ENCODE measurements around the gene HOXA10. TPM values are rescaled to one million over a fixed set of nuclear protein-coding genes. Genes with fewer than 3 reads are reported as not detected.

The HOXA10 gene
- total RNA-seq, 1 experiment from 2014 or later: 9.5 TPM

- POLR2A ChIA-PET: interaction anchor here (0.6 to 2.2 kb wide), 7 partner anchors 9 to 77 kb away, joined by 3 to 19 read pairs (median 3); no protein-coding TSS in a partner anchor
- Mint-ChIP-seq H3K9me3 (ENCODE audit: unreplicated experiment) (no peaks in the 10 kb centered on the region), H3K4me1 (ENCODE audit: low read depth, unreplicated experiment) (peaks cover 27% of the 10 kb centered on the region), H3K27me3 (ENCODE audit: insufficient read depth, unreplicated experiment) (no peaks in the 10 kb centered on the region), H3K36me3 (ENCODE audit: insufficient read depth, unreplicated experiment) (no peaks in the 10 kb centered on the region), H3K4me3 (ENCODE audit: unreplicated experiment) (peak overlapping the region; percentile 76), H3K27ac (ENCODE audit: unreplicated experiment) (peak overlapping the region; percentile 57)
- Histone ChIP-seq H3K4me1 (peaks cover 29% of the 10 kb centered on the region), H3K36me3 (ENCODE audit: control insufficient read depth, insufficient read depth, low read length) (no peaks in the 10 kb centered on the region), H3K9me3 (no peaks in the 10 kb centered on the region), H3K4me3 (ENCODE audit: low read depth, low read length) (peak overlapping the region; percentile 53), H3K27me3 (replicated peaks; ENCODE audit: control insufficient read depth, insufficient read depth, low read length) (no peaks in the 10 kb centered on the region)
- CTCF ChIA-PET: interaction anchor here (0.6 to 1.4 kb wide), 5 partner anchors 20 to 274 kb away, joined by 3 to 9 read pairs (median 3); partner anchors contain the start of gene HOXA7
- BruUV-seq (replicated peaks): TSS peak; percentile 46
- TF ChIP-seq CTCF (IDR thresholded peaks at IDR 0.05; ENCODE audit: insufficient read depth in 1 of 2, low read depth in 1 of 2, low read length in 1 of 2, severe bottlenecking in 1 of 2, unreplicated experiment in 1 of 2): no peak
- intact Hi-C loops (cut with micrococcal nuclease; ENCODE audit: unreplicated experiment): loop anchor here (2.0 kb wide), 1 partner anchor 17 kb away; no protein-coding TSS in a partner anchor
- DNase-seq: no peak
These were observed 42.7 kb downstream of the HOXA10 start for GRCh38 chr7:27131390-27131819.

GRCh38 chr7:27130540-27131389 lies 43.4 kb downstream of the HOXA10 start, which contains the start of gene HOXA4:
TSS of gene HOXA4 (minus strand) at chr7:27130757. CDS start at chr7:27130733, 24 bp downstream.
- H3K9me3 ChIP-seq: no peaks in the 10 kb centered on the region
- Mint-ChIP-seq H3K27me3 (ENCODE audit: insufficient read depth, unreplicated experiment) (no peaks in the 10 kb centered on the region), H3K4me3 (ENCODE audit: unreplicated experiment) (peak within 1 kb of the TSS; percentile 76), H3K27ac (ENCODE audit: unreplicated experiment) (peak within 1 kb of the TSS; percentile 57), H3K9me3 (ENCODE audit: unreplicated experiment) (no peaks in the 10 kb centered on the region), H3K4me1 (ENCODE audit: low read depth, unreplicated experiment) (peaks cover 33% of the 10 kb centered on the region), H3K36me3 (ENCODE audit: insufficient read depth, unreplicated experiment) (no peaks in the 10 kb centered on the region)
- H3K4me1 ChIP-seq: peaks cover 28% of the 10 kb centered on the region
- POLR2A ChIA-PET: interaction anchor here (0.6 to 2.2 kb wide), 9 partner anchors 8 to 279 kb away, joined by 3 to 19 read pairs (median 3); no protein-coding TSS in a partner anchor
- intact Hi-C loops (cut with micrococcal nuclease; ENCODE audit: unreplicated experiment): loop anchor here (1.0 to 2.0 kb wide), 2 partner anchors 8 to 16 kb away; no protein-coding TSS in a partner anchor
- peak within 1 kb of the TSS; percentile 53 for H3K4me3 ChIP-seq (ENCODE audit: low read depth, low read length)
- no peaks in the 10 kb centered on the region for H3K27me3 ChIP-seq (replicated peaks; ENCODE audit: control insufficient read depth, insufficient read depth, low read length)
- H3K36me3 ChIP-seq (ENCODE audit: control insufficient read depth, insufficient read depth, low read length): no peaks in the 10 kb centered on the region
- TF ChIP-seq CTCF (IDR thresholded peaks at IDR 0.05; ENCODE audit: insufficient read depth in 1 of 2, low read depth in 1 of 2, low read length in 1 of 2, severe bottlenecking in 1 of 2, unreplicated experiment in 1 of 2): no peak
- CTCF ChIA-PET: interaction anchor here (0.6 to 1.4 kb wide), 6 partner anchors 20 to 450 kb away, joined by 3 to 9 read pairs (median 3); partner anchors contain the start of gene HOXA7
- DNase-seq: peak; percentile 94 to 97
- BruUV-seq (replicated peaks): no TSS peak

Measured in Caco-2 (cell line).